Adrenal gland (tissue), 5 donors: Measurements from ENCODE around the gene LAMA4.

Experiments used
- POLR2A ChIP-seq, 2 donors: fragments of 450-650 bp; IDR thresholded peaks; one replicate each; pipeline ENCODE4 v1.6.1; 2017; ENCODE audit warnings: antibody characterized with exemption in 2 of 2, mild to moderate bottlenecking in 2 of 2, moderate library complexity in 1 of 2
- TF ChIP-seq, protein P1 (sequence below), 6 experiments: fragments of 450-650 bp in 4 of 6; fragments of 200-600 bp in 2 of 6; sonication (generic) in 1 of 6; IDR thresholded peaks; 1 replicate in 5 of 6; 2 replicates in 1 of 6; pipeline versions ENCODE4 v1.5.1 to v1.8.0; 2016 to 2021; ENCODE audit warnings: antibody characterized with exemption in 6 of 6, mild to moderate bottlenecking in 2 of 6, moderate library complexity in 1 of 6
- donor health status: DM: no; HTN: no; CAD: no.

DNA sequence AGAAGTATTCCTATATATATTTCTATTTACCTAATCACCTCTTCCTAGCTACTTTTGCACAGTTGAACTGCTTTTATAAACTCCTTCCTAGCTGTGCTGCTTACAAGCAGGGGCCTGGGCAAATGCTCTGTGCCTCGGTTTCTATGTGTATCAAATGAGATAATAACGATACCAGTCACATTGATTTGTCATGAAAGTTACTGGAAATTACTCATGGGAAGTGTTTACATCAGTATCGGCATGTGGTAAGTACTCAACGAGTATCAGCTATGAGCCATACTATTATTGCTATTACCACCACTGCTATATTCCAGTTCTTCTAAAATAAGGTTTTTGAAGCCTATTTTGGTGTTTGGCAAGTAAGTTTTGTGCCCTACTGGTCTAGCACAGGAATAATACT lies 4.9 kb downstream of the LAMA4 start:
- TF ChIP-seq, protein P1, sequence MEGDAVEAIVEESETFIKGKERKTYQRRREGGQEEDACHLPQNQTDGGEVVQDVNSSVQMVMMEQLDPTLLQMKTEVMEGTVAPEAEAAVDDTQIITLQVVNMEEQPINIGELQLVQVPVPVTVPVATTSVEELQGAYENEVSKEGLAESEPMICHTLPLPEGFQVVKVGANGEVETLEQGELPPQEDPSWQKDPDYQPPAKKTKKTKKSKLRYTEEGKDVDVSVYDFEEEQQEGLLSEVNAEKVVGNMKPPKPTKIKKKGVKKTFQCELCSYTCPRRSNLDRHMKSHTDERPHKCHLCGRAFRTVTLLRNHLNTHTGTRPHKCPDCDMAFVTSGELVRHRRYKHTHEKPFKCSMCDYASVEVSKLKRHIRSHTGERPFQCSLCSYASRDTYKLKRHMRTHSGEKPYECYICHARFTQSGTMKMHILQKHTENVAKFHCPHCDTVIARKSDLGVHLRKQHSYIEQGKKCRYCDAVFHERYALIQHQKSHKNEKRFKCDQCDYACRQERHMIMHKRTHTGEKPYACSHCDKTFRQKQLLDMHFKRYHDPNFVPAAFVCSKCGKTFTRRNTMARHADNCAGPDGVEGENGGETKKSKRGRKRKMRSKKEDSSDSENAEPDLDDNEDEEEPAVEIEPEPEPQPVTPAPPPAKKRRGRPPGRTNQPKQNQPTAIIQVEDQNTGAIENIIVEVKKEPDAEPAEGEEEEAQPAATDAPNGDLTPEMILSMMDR (IDR thresholded peaks at IDR 0.05) = no peak
- no peak for TF ChIP-seq POLR2A (IDR thresholded peaks at IDR 0.05)
